SK-N-SH treated with all-trans-retinoic acid at 6 μM for 48 hours (cell line): ENCODE data around the gene RAB3GAP2.
A peak's percentile ranks its signal among the peaks of the same experiment; 100 is the strongest.

Experiments
- ATAC-seq: fragments of 200-7000 bp; cut with Tn5 transposase; 3 replicates; pipeline ENCODE4 v1.9.1; 2020; ENCODE audit warnings: mild to moderate bottlenecking, moderate library complexity
- ARNTL ChIP-seq: fragments of 450-650 bp; formaldehyde crosslinking; IDR thresholded peaks from 2 replicates; pipeline ENCODE4 v1.5.0; 2020; ENCODE audit warnings: low read depth, mild to moderate bottlenecking, moderate library complexity, borderline replicate concordance
- BACH2 ChIP-seq: fragments of 250-450 bp; sonication (Bioruptor Pico); IDR thresholded peaks from 2 replicates; pipeline ENCODE4 v1.9.0; 2021; ENCODE audit warnings: mild to moderate bottlenecking, borderline replicate concordance
- CREB5 ChIP-seq: fragments of 250-450 bp; sonication (Bioruptor Pico); IDR thresholded peaks from 2 replicates; pipeline ENCODE4 v1.5.1; 2020; ENCODE audit warnings: low read depth, mild to moderate bottlenecking, moderate library complexity
- CSRNP3 ChIP-seq: fragments of 250-450 bp; sonication (Bioruptor Pico); IDR thresholded peaks from 2 replicates; pipeline ENCODE4 v1.5.1; 2021; ENCODE audit warnings: mild to moderate bottlenecking, moderate library complexity
- ESRRG ChIP-seq: fragments of 250-450 bp; sonication (Bioruptor Pico); IDR thresholded peaks from 2 replicates; pipeline ENCODE4 v1.6.1; 2021; ENCODE audit warnings: mild to moderate bottlenecking
- ISL1 ChIP-seq: fragments of 250-450 bp; sonication (Bioruptor Pico); IDR thresholded peaks from 2 replicates; pipeline ENCODE4 v2.1.2; 2022; ENCODE audit warnings: mild to moderate bottlenecking, moderate library complexity
- OSR1 ChIP-seq: fragments of 250-450 bp; sonication (Bioruptor Pico); IDR thresholded peaks from 2 replicates; pipeline ENCODE4 v1.8.0; 2022; ENCODE audit warnings: moderate library complexity, mild to moderate bottlenecking, inconsistent platforms
- POU6F1 ChIP-seq: fragments of 250-450 bp; sonication (Bioruptor Pico); IDR thresholded peaks from 2 replicates; pipeline ENCODE4 v1.8.0; 2021; ENCODE audit warnings: low read depth, mild to moderate bottlenecking, moderate library complexity, borderline replicate concordance
- PPARA ChIP-seq: fragments of 250-450 bp; sonication (Bioruptor Pico); IDR thresholded peaks from 2 replicates; pipeline ENCODE4 v1.5.0; 2020; ENCODE audit warnings: mild to moderate bottlenecking, borderline replicate concordance
- TCF4 ChIP-seq: fragments of 250-450 bp; sonication (Bioruptor Pico); IDR thresholded peaks from 2 replicates; pipeline ENCODE4 v1.8.0; 2021; ENCODE audit warnings: mild to moderate bottlenecking, moderate library complexity, borderline replicate concordance
- TOX ChIP-seq: fragments of 250-450 bp; sonication (Bioruptor Pico); IDR thresholded peaks from 2 replicates; pipeline ENCODE4 v1.8.0; 2021; ENCODE audit warnings: mild to moderate bottlenecking, moderate library complexity, borderline replicate concordance
- TSHZ2 ChIP-seq: fragments of 250-450 bp; sonication (Bioruptor Pico); IDR thresholded peaks from 2 replicates; pipeline ENCODE4 v1.5.0; 2020; ENCODE audit warnings: mild to moderate bottlenecking, moderate library complexity
- ZC3H10 ChIP-seq: fragments of 250-450 bp; sonication (Bioruptor Pico); IDR thresholded peaks from 2 replicates; pipeline ENCODE4 v1.5.1; 2021; ENCODE audit warnings: mild to moderate bottlenecking, moderate library complexity
- ZFP3 ChIP-seq: fragments of 250-450 bp; sonication (Bioruptor Pico); IDR thresholded peaks from 2 replicates; pipeline ENCODE4 v1.5.0; 2020; ENCODE audit warnings: mild to moderate bottlenecking, moderate library complexity
- ZFP30 ChIP-seq: fragments of 450-650 bp; formaldehyde crosslinking; IDR thresholded peaks from 2 replicates; pipeline ENCODE4 v1.5.0; 2022; ENCODE audit warnings: mild to moderate bottlenecking, moderate library complexity
- ZNF565 ChIP-seq: fragments of 450-650 bp; formaldehyde crosslinking; conservative IDR thresholded peaks from 2 replicates; pipeline ENCODE4 v1.5.0; 2020; ENCODE audit warnings: low read depth, mild to moderate bottlenecking, moderate library complexity
- ZNF70 ChIP-seq: fragments of 450-650 bp; formaldehyde crosslinking; IDR thresholded peaks from 2 replicates; pipeline ENCODE4 v1.5.0; 2020; ENCODE audit warnings: mild to moderate bottlenecking, moderate library complexity

The RAB3GAP2 gene

GRCh38 chr1:220272047-220272840, at the start of gene RAB3GAP2:
TSS of gene RAB3GAP2 (minus strand) at chr1:220272453. CDS start at chr1:220272337, 116 bp downstream.
- TF ChIP-seq ZNF565 (CRISPR knock-in tag) = 0 out of 2 replicates have a peak, but pooled peaks have one; percentile 42
- no peak for TF ChIP-seq CREB5 (CRISPR knock-in tag)
- peak; percentile 96 for ATAC-seq

GRCh38 chr1:220321758-220322157, 49.5 kb upstream of the RAB3GAP2 start:
- ATAC-seq = no peak
- TF ChIP-seq PPARA (CRISPR knock-in tag) (no peak), POU6F1 (CRISPR knock-in tag) (no peak), ISL1 (CRISPR knock-in tag) (no peak), ZFP3 (CRISPR knock-in tag) (no peak), TOX (CRISPR knock-in tag) (no peak), ZC3H10 (CRISPR knock-in tag) (no peak), TSHZ2 (CRISPR knock-in tag) (no peak)

- no peak for TF ChIP-seq ESRRG
- no peak for TF ChIP-seq CSRNP3 (CRISPR knock-in tag)
- no peak for TF ChIP-seq ISL1 (CRISPR knock-in tag)
- TF ChIP-seq TCF4 (CRISPR knock-in tag) = no peak
- no peak for TF ChIP-seq ZFP30 (CRISPR knock-in tag)
- no peak for TF ChIP-seq ARNTL
- no peak for TF ChIP-seq OSR1 (CRISPR knock-in tag)
- no peak for TF ChIP-seq PPARA (CRISPR knock-in tag)
- no peak for TF ChIP-seq CREB5 (CRISPR knock-in tag)
- no peak for TF ChIP-seq POU6F1 (CRISPR knock-in tag)
- no peak for TF ChIP-seq ZNF70 (CRISPR knock-in tag)
- TF ChIP-seq BACH2 = no peak
- TF ChIP-seq ZNF565 (CRISPR knock-in tag) = no peak
- ATAC-seq = no peak
Observed at GRCh38 chr1:220320709-220321108, 48.5 kb upstream of the RAB3GAP2 start.
